HG02610 (cell line): Measurements from ENCODE around the gene LGI4.

Source experiments
- ATAC-seq: cut with Tn5 transposase; IDR thresholded peaks from one replicate; pipeline ENCODE4 v1.9.1; 2021; ENCODE audit warnings: mild to moderate bottlenecking, moderate library complexity; ENCODE audit not compliant: unreplicated experiment

LGI4 gene

GRCh38 chr19:35088131-35088913 is 46.5 kb downstream of the LGI4 start:
- ATAC-seq: no peak

GRCh38 chr19:35087393-35087792 is 47.5 kb downstream of the LGI4 start:
- no peak for ATAC-seq

GRCh38 chr19:35086455-35086854 is 48.4 kb downstream of the LGI4 start:
- no peak for ATAC-seq

- ATAC-seq: no peak
Measured at GRCh38 chr19:35085947-35086346, 48.9 kb downstream of the LGI4 start.

- no peak for ATAC-seq
Measured at GRCh38 chr19:35084509-35084762, 50.4 kb downstream of the LGI4 start.

GRCh38 chr19:35083691-35084508 is 51.0 kb downstream of the LGI4 start:
- ATAC-seq: no peak

GRCh38 chr19:35081201-35081600 is 53.7 kb downstream of the LGI4 start:
- no peak for ATAC-seq

- ATAC-seq: no peak
Measured at GRCh38 chr19:35080613-35081170, 54.2 kb downstream of the LGI4 start.

GRCh38 chr19:35079826-35080225 is 55.0 kb downstream of the LGI4 start:
- ATAC-seq: no peak

- no peak for ATAC-seq
Measured at GRCh38 chr19:35077411-35078223, 57.2 kb downstream of the LGI4 start.

- no peak for ATAC-seq
Measured at GRCh38 chr19:35076657-35077056, 58.2 kb downstream of the LGI4 start.

GRCh38 chr19:35076026-35076370 is 58.9 kb downstream of the LGI4 start:
- ATAC-seq: no peak

GRCh38 chr19:35075202-35076025 is 59.4 kb downstream of the LGI4 start:
- no peak for ATAC-seq
